ENCODE measurements around the gene HUNK.

Gene HUNK

DNA sequence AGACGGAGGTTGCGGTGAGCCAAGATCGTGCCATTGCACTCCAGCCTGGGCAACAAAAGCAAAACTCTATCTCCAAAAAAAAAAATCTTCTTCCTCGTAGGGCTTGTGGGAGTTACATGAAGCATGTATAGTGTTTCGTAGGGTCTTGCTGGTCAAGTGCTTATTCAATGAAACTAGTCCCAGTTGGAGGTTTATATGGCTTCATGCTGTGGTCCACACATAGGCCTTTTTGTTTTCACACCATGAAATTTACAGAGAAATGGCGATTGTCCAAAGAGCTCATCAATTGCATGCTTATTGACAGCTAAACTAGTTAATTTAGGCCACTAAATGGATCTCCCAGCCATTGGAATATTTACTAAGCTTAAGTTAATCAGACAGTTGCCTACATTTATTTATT lies 29.6 kb downstream of the HUNK start:
- ATAC-seq, result no peak
- no peak for TF ChIP-seq GLIS3 (CRISPR knock-in tag; IDR thresholded peaks at IDR 0.05)
- no peak for TF ChIP-seq POU6F1 (CRISPR knock-in tag; IDR thresholded peaks at IDR 0.05; ENCODE audit: borderline replicate concordance, low read depth)
- no peak for TF ChIP-seq ZFP30 (CRISPR knock-in tag; IDR thresholded peaks at IDR 0.05)
- no peak for TF ChIP-seq SNAI2 (CRISPR knock-in tag; IDR thresholded peaks at IDR 0.05)
- TF ChIP-seq, protein P1, sequence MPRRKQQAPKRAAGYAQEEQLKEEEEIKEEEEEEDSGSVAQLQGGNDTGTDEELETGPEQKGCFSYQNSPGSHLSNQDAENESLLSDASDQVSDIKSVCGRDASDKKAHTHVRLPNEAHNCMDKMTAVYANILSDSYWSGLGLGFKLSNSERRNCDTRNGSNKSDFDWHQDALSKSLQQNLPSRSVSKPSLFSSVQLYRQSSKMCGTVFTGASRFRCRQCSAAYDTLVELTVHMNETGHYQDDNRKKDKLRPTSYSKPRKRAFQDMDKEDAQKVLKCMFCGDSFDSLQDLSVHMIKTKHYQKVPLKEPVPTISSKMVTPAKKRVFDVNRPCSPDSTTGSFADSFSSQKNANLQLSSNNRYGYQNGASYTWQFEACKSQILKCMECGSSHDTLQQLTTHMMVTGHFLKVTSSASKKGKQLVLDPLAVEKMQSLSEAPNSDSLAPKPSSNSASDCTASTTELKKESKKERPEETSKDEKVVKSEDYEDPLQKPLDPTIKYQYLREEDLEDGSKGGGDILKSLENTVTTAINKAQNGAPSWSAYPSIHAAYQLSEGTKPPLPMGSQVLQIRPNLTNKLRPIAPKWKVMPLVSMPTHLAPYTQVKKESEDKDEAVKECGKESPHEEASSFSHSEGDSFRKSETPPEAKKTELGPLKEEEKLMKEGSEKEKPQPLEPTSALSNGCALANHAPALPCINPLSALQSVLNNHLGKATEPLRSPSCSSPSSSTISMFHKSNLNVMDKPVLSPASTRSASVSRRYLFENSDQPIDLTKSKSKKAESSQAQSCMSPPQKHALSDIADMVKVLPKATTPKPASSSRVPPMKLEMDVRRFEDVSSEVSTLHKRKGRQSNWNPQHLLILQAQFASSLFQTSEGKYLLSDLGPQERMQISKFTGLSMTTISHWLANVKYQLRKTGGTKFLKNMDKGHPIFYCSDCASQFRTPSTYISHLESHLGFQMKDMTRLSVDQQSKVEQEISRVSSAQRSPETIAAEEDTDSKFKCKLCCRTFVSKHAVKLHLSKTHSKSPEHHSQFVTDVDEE (CRISPR knock-in tag; IDR thresholded peaks at IDR 0.05), result no peak

DNA sequence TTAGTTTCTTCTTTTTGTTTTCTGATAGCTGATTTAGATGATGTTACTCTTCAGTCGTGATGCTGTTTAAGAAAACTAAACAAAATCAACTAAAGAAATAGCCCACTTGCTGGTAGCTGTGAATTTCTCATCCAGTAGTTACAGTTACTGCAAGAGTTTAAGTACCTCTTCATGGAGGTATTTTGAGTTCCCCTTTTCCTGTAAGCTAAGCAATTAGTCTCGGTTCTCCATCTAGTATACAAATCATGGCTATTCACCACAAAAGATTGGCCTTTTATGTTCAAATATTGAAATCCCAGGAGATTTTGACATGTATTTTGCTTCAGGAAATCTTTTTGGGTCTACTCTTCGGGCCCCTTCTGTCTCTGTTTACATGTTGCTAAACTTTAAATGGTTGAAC lies 31.1 kb downstream of the HUNK start:
- TF ChIP-seq CSDC2 (CRISPR knock-in tag; IDR thresholded peaks at IDR 0.05), result no peak
- TF ChIP-seq ARNTL (CRISPR knock-in tag; IDR thresholded peaks at IDR 0.05; ENCODE audit: borderline replicate concordance, low read depth), result no peak
- no peak for TF ChIP-seq BACH2 (CRISPR knock-in tag; IDR thresholded peaks at IDR 0.05; ENCODE audit: borderline replicate concordance)
- TF ChIP-seq ZFP30 (CRISPR knock-in tag; IDR thresholded peaks at IDR 0.05), result no peak
- TF ChIP-seq, protein P2, sequence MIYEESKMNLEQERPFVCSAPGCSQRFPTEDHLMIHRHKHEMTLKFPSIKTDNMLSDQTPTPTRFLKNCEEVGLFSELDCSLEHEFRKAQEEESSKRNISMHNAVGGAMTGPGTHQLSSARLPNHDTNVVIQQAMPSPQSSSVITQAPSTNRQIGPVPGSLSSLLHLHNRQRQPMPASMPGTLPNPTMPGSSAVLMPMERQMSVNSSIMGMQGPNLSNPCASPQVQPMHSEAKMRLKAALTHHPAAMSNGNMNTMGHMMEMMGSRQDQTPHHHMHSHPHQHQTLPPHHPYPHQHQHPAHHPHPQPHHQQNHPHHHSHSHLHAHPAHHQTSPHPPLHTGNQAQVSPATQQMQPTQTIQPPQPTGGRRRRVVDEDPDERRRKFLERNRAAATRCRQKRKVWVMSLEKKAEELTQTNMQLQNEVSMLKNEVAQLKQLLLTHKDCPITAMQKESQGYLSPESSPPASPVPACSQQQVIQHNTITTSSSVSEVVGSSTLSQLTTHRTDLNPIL (CRISPR knock-in tag; IDR thresholded peaks at IDR 0.05; ENCODE audit: low read depth), result no peak
- no peak for TF ChIP-seq ZNF565 (CRISPR knock-in tag; conservative IDR thresholded peaks at IDR 0.05; ENCODE audit: low read depth)
- TF ChIP-seq TOX (CRISPR knock-in tag; IDR thresholded peaks at IDR 0.05; ENCODE audit: borderline replicate concordance), result no peak
- no peak for TF ChIP-seq ZNF70 (CRISPR knock-in tag; IDR thresholded peaks at IDR 0.05)
- no peak for TF ChIP-seq ISL1 (CRISPR knock-in tag; IDR thresholded peaks at IDR 0.05)
- no peak for TF ChIP-seq ZFP3 (CRISPR knock-in tag; IDR thresholded peaks at IDR 0.05)
- ATAC-seq, result no peak

DNA sequence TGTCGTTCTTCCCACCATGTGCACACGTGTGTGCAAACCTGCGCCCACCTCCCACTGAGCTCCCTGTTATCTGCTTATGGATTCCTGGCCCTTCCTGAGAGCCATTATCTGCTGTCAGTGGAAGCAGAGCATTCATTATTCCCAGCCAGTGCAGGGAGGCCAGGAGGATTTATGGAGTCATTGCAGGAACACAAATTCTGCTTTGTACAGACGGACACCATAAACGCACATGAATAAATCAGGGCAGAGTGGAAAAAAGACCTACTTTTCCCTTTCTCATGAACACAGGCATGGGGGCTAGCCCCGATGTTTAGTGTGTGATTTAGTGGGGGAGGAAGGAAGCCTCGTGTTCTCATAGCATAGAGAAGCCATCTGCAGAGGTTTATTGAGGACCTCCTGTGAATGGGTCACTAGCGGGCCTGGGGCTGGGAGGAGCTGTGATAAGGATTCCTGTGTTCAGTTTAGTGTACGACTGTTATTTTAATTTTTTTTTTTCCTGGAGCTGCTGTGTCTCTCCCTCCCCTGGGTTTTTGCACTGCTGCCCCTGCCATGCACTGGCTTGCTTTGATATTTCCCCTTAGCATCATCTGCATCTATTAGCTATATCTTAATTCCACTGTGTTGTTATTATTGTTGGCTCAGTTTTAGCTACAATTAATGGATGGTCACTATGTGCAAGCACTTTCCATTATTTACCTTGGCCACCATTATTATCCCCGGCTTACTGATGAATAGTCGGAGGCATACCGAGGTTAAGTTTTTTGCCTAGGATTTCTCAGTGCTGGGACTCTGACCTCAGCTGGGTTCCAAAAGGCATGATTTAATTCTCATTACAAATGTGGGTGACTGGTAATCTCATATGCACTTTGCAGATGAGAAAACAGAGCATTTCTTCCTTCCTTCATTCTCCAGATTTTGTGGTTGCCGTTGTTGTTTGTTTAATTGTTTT lies 33.0 kb downstream of the HUNK start:
- ATAC-seq, result no peak
- TF ChIP-seq, protein P3, sequence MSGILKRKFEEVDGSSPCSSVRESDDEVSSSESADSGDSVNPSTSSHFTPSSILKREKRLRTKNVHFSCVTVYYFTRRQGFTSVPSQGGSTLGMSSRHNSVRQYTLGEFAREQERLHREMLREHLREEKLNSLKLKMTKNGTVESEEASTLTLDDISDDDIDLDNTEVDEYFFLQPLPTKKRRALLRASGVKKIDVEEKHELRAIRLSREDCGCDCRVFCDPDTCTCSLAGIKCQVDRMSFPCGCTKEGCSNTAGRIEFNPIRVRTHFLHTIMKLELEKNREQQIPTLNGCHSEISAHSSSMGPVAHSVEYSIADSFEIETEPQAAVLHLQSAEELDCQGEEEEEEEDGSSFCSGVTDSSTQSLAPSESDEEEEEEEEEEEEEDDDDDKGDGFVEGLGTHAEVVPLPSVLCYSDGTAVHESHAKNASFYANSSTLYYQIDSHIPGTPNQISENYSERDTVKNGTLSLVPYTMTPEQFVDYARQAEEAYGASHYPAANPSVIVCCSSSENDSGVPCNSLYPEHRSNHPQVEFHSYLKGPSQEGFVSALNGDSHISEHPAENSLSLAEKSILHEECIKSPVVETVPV (CRISPR knock-in tag; IDR thresholded peaks at IDR 0.05), result peak; percentile 69; the same call in 1 of the 2 replicates
- TF ChIP-seq SNAI2 (CRISPR knock-in tag; IDR thresholded peaks at IDR 0.05) (no peak), ZNF70 (CRISPR knock-in tag; IDR thresholded peaks at IDR 0.05) (0 out of 2 replicates have a peak, but pooled peaks have one; percentile 3), OSR1 (CRISPR knock-in tag; IDR thresholded peaks at IDR 0.05) (no peak), ZNF8 (CRISPR knock-in tag; IDR thresholded peaks at IDR 0.05) (peak; percentile 47; the same call in 1 of the 2 replicates), TOX (CRISPR knock-in tag; IDR thresholded peaks at IDR 0.05; ENCODE audit: borderline replicate concordance) (no peak), BACH2 (CRISPR knock-in tag; IDR thresholded peaks at IDR 0.05; ENCODE audit: borderline replicate concordance) (no peak), ISL1 (CRISPR knock-in tag; IDR thresholded peaks at IDR 0.05) (peak; percentile 95), RARB (CRISPR knock-in tag; IDR thresholded peaks at IDR 0.05) (no peak), ARNTL (CRISPR knock-in tag; IDR thresholded peaks at IDR 0.05; ENCODE audit: borderline replicate concordance, low read depth) (no peak)
- TF ChIP-seq, protein P1 (CRISPR knock-in tag; IDR thresholded peaks at IDR 0.05), result peak; percentile 35; the same call in 1 of the 2 replicates

Measured in SK-N-SH treated with all-trans-retinoic acid at 6 μM for 48 hours (cell line).